Measurements from ENCODE around the gene LMF2.

GRCh38 chr22:50550395-50550794, 42.9 kb upstream of the LMF2 start:
- TF ChIP-seq CTCF (IDR thresholded peaks at IDR 0.05; ENCODE audit: insufficient read depth, low read depth, low read length): no peak
- no peak for TF ChIP-seq EZH2 (IDR thresholded peaks at IDR 0.05; ENCODE audit: insufficient read depth, low read length)
